ENCODE measurements around the gene COX8A.

DNA sequence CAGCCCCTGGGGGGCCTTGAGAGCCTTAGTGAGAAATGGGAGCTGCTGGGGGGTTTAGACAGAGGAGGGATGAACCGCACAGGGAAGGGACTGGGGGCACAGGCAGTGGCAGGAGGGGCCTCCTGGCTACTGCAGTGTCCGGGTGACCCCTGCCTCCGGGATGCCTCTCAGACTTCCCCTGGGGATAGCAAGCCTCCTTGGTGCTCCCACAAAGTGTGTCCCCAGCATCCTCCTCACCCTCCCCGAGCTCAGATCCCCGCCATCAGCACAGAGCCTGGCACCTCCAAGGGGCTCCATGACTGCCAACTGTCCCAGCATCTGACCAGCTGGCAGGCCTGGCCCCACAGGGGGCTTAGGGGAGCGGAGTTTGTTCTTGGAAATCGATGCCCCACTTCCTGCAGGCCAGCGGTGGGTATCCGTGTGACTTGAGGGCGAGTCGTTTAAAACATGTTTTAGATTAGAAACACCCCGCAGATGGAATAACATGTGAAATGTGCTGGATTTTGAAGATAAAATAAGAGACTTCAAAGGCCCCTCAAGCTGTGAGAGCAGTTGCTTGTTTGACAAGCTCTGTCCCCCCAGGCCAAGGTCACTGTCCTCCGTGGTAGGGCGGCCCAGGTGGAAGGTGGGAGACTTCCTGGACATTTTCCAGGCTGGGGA is 47.8 kb downstream of the COX8A start:
- TF ChIP-seq, protein P1, sequence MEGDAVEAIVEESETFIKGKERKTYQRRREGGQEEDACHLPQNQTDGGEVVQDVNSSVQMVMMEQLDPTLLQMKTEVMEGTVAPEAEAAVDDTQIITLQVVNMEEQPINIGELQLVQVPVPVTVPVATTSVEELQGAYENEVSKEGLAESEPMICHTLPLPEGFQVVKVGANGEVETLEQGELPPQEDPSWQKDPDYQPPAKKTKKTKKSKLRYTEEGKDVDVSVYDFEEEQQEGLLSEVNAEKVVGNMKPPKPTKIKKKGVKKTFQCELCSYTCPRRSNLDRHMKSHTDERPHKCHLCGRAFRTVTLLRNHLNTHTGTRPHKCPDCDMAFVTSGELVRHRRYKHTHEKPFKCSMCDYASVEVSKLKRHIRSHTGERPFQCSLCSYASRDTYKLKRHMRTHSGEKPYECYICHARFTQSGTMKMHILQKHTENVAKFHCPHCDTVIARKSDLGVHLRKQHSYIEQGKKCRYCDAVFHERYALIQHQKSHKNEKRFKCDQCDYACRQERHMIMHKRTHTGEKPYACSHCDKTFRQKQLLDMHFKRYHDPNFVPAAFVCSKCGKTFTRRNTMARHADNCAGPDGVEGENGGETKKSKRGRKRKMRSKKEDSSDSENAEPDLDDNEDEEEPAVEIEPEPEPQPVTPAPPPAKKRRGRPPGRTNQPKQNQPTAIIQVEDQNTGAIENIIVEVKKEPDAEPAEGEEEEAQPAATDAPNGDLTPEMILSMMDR (IDR thresholded peaks at IDR 0.05; ENCODE audit: low read length) = no peak
- TF ChIP-seq EZH2phosphoT487 (IDR thresholded peaks at IDR 0.05; ENCODE audit: low read length) = no peak
- TF ChIP-seq EZH2 (optimal IDR thresholded peaks at IDR 0.05; ENCODE audit: low read depth, low read length) = no peak
